Loucy (cell line): ENCODE results near the gene NIPA2.

Source experiments
- H2AFZ ChIP-seq: fragments of 200-600 bp; sonication (generic); 2 replicates; pipeline ENCODE4 v1.6.0; 2016; ENCODE audit warnings: antibody characterized with exemption, mild to moderate bottlenecking, low read length, moderate library complexity
- H3F3A ChIP-seq: fragments of 200-600 bp; 2 replicates; pipeline ENCODE4 v1.6.0; 2016; ENCODE audit warnings: antibody characterized with exemption, low read depth, mild to moderate bottlenecking
- H3K27me3 ChIP-seq: fragments of 200-600 bp; sonication (generic); 2 replicates; pipeline ENCODE4 v1.6.1; 2014; ENCODE audit warnings: low read length, mild to moderate bottlenecking; ENCODE audit not compliant: insufficient read depth, poor library complexity, severe bottlenecking
- H3K36me3 ChIP-seq: fragments of 200-600 bp; sonication (generic); 2 replicates; pipeline ENCODE4 v1.6.1; 2016; ENCODE audit warnings: low read length; ENCODE audit not compliant: insufficient read depth
- H3K4me1 ChIP-seq: fragments of 200-600 bp; sonication (generic); 2 replicates; pipeline ENCODE4 v1.5.1; 2014; ENCODE audit warnings: low read length, mild to moderate bottlenecking; ENCODE audit not compliant: insufficient read depth, poor library complexity, severe bottlenecking
- H3K4me2 ChIP-seq: fragments of 200-600 bp; sonication (generic); 2 replicates; pipeline ENCODE4 v1.6.0; 2014; ENCODE audit warnings: antibody characterized with exemption, low read length, low read depth, mild to moderate bottlenecking; ENCODE audit not compliant: poor library complexity, severe bottlenecking
- H3K4me3 ChIP-seq: fragments of 200-600 bp; sonication (generic); 2 replicates; pipeline ENCODE4 v1.5.1; 2014; ENCODE audit warnings: low read length, mild to moderate bottlenecking, mixed read lengths; ENCODE audit not compliant: poor library complexity, severe bottlenecking
- H3K79me2 ChIP-seq: fragments of 200-600 bp; sonication (generic); 2 replicates; pipeline ENCODE4 v1.6.1; 2014; ENCODE audit warnings: low read length; ENCODE audit not compliant: insufficient read depth
- H3K9ac ChIP-seq: fragments of 200-600 bp; sonication (generic); 2 replicates; pipeline ENCODE4 v1.6.0; 2014; ENCODE audit warnings: mild to moderate bottlenecking, low read depth, low read length, moderate library complexity; ENCODE audit not compliant: poor library complexity, severe bottlenecking
- H3K9me2 ChIP-seq: fragments of 200-600 bp; sonication (generic); replicated peaks from 2 replicates; pipeline ENCODE4 v1.6.1; 2016; ENCODE audit warnings: low read depth, low read length, mixed read lengths
- H3K9me3 ChIP-seq: fragments of 200-600 bp; sonication (generic); 2 replicates; pipeline ENCODE4 v1.6.1; 2014; ENCODE audit warnings: mild to moderate bottlenecking, antibody characterized with exemption, low read length, low read depth; ENCODE audit not compliant: insufficient read depth
- H4K20me1 ChIP-seq: fragments of 200-600 bp; sonication (generic); 2 replicates; pipeline ENCODE4 v1.6.0; 2014; ENCODE audit warnings: antibody characterized with exemption, low read length, mild to moderate bottlenecking; ENCODE audit not compliant: insufficient read depth, poor library complexity, severe bottlenecking
- EZH2phosphoT487 ChIP-seq: fragments of 200-600 bp; IDR thresholded peaks from 2 replicates; pipeline ENCODE4 v1.6.1; 2018; ENCODE audit warnings: antibody characterized with exemption, mild to moderate bottlenecking, moderate library complexity, borderline replicate concordance
- TF ChIP-seq, protein P1 (sequence below): fragments of 200-600 bp; sonication (generic); conservative IDR thresholded peaks from 2 replicates; pipeline ENCODE4 v1.5.1; 2014; ENCODE audit warnings: mild to moderate bottlenecking, antibody characterized with exemption, low read length

NIPA2 gene

GRCh38 chr15:22845289-22845900 lies 6.9 kb downstream of the NIPA2 start:
- H3K9me2 ChIP-seq, result no peaks in the 10 kb centered on the region
- H3F3A ChIP-seq, result no peaks in the 10 kb centered on the region
- peaks cover 87% of the 10 kb centered on the region for H3K79me2 ChIP-seq
- H3K36me3 ChIP-seq, result peaks cover 15% of the 10 kb centered on the region; the same call in 1 of the 2 replicates
- H3K4me3 ChIP-seq, result no peak overlapping the region
- H3K4me2 ChIP-seq, result peak overlapping the region; percentile 20
- no peaks in the 10 kb centered on the region for H3K27me3 ChIP-seq
- TF ChIP-seq EZH2phosphoT487, result no peak
- TF ChIP-seq, protein P1, sequence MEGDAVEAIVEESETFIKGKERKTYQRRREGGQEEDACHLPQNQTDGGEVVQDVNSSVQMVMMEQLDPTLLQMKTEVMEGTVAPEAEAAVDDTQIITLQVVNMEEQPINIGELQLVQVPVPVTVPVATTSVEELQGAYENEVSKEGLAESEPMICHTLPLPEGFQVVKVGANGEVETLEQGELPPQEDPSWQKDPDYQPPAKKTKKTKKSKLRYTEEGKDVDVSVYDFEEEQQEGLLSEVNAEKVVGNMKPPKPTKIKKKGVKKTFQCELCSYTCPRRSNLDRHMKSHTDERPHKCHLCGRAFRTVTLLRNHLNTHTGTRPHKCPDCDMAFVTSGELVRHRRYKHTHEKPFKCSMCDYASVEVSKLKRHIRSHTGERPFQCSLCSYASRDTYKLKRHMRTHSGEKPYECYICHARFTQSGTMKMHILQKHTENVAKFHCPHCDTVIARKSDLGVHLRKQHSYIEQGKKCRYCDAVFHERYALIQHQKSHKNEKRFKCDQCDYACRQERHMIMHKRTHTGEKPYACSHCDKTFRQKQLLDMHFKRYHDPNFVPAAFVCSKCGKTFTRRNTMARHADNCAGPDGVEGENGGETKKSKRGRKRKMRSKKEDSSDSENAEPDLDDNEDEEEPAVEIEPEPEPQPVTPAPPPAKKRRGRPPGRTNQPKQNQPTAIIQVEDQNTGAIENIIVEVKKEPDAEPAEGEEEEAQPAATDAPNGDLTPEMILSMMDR, result no peak
- no peak overlapping the region for H3K9ac ChIP-seq
- H3K9me3 ChIP-seq, result no peaks in the 10 kb centered on the region
- peaks cover 24% of the 10 kb centered on the region for H3K4me1 ChIP-seq
- H4K20me1 ChIP-seq, result peaks cover 40% of the 10 kb centered on the region
- no peak overlapping the region for H2AFZ ChIP-seq

GRCh38 chr15:22846073-22846472 lies 7.6 kb downstream of the NIPA2 start:
- peaks cover 15% of the 10 kb centered on the region; the same call in 1 of the 2 replicates for H3K36me3 ChIP-seq
- H4K20me1 ChIP-seq, result peaks cover 33% of the 10 kb centered on the region
- no peak overlapping the region for H3K4me3 ChIP-seq

GRCh38 chr15:22850055-22850454 lies 11.6 kb downstream of the NIPA2 start:
- no peak overlapping the region for H2AFZ ChIP-seq
- H3K4me2 ChIP-seq, result no peak overlapping the region
- TF ChIP-seq, protein P1, result no peak
- TF ChIP-seq EZH2phosphoT487, result no peak
- H3F3A ChIP-seq, result no peaks in the 10 kb centered on the region
- no peaks in the 10 kb centered on the region for H3K27me3 ChIP-seq
- H3K4me3 ChIP-seq, result no peak overlapping the region
- peaks cover 21% of the 10 kb centered on the region for H4K20me1 ChIP-seq
- H3K9me3 ChIP-seq, result no peaks in the 10 kb centered on the region
- H3K4me1 ChIP-seq, result peaks cover 9% of the 10 kb centered on the region
- peaks cover 46% of the 10 kb centered on the region for H3K79me2 ChIP-seq
- H3K9me2 ChIP-seq, result no peaks in the 10 kb centered on the region
- peaks cover 40% of the 10 kb centered on the region; the same call in 1 of the 2 replicates for H3K36me3 ChIP-seq
- no peak overlapping the region for H3K9ac ChIP-seq

More at GRCh38 chr15:22846073-22846472, 7.6 kb downstream of the NIPA2 start:
- Histone ChIP-seq H3K4me1 (peaks cover 20% of the 10 kb centered on the region), H3K79me2 (peaks cover 84% of the 10 kb centered on the region), H3K9ac (no peak overlapping the region), H3F3A (no peaks in the 10 kb centered on the region), H2AFZ (no peak overlapping the region), H3K9me2 (no peaks in the 10 kb centered on the region), H3K27me3 (no peaks in the 10 kb centered on the region), H3K4me2 (no peak overlapping the region), H3K9me3 (no peaks in the 10 kb centered on the region)
- no peak for TF ChIP-seq EZH2phosphoT487
- TF ChIP-seq, protein P1, result no peak
